HEK293T (cell line): ENCODE measurements around the gene WIPF3.

Experiments
- BHLHE40 ChIP-seq: fragments of 450-650 bp; IDR thresholded peaks from 2 replicates; pipeline ENCODE4 v1.6.1; 2016; ENCODE audit warnings: mild to moderate bottlenecking, moderate library complexity, borderline replicate concordance
- CTBP1 ChIP-seq: fragments of 450-650 bp; IDR thresholded peaks from 2 replicates; pipeline ENCODE4 v1.6.1; 2016; ENCODE audit warnings: borderline replicate concordance
- ELF4 ChIP-seq: fragments of 450-650 bp; IDR thresholded peaks from 2 replicates; pipeline ENCODE4 v1.6.1; 2017; ENCODE audit warnings: antibody characterized with exemption
- FOXK2 ChIP-seq: fragments of 450-650 bp; IDR thresholded peaks from 2 replicates; pipeline ENCODE4 v1.6.1; 2016; ENCODE audit warnings: mild to moderate bottlenecking
- FOXM1 ChIP-seq: fragments of 450-650 bp; IDR thresholded peaks from 2 replicates; pipeline ENCODE4 v1.6.1; 2017; ENCODE audit warnings: mild to moderate bottlenecking, borderline replicate concordance
- NFRKB ChIP-seq: fragments of 450-650 bp; IDR thresholded peaks from 2 replicates; pipeline ENCODE4 v1.6.1; 2016; ENCODE audit warnings: mild to moderate bottlenecking, moderate library complexity
- SP1 ChIP-seq: fragments of 450-650 bp; IDR thresholded peaks from 2 replicates; pipeline ENCODE4 v1.6.1; 2017
- ZNF384 ChIP-seq: fragments of 450-650 bp; IDR thresholded peaks from 2 replicates; pipeline ENCODE4 v1.6.1; 2016

- TF ChIP-seq SP1 (no peak), CTBP1 (no peak), BHLHE40 (no peak), ZNF384 (no peak), NFRKB (no peak), FOXM1 (no peak), ELF4 (no peak), FOXK2 (no peak)
Observed at GRCh38 chr7:29865526-29865925, 59.2 kb downstream of the WIPF3 start.
